Measurements from ENCODE around the gene DMD.

GRCh38 chrX:31334997-31335396, 1876.4 kb downstream of the DMD start:
- TF ChIP-seq CTCF (IDR thresholded peaks at IDR 0.05; ENCODE audit: borderline replicate concordance, extremely low read depth, low read length, poor library complexity, severe bottlenecking) (no peak), EZH2 (IDR thresholded peaks at IDR 0.05; ENCODE audit: borderline replicate concordance, low read depth, low read length, severe bottlenecking) (no peak)

Data from DND-41 (cell line).